Fibroblast of peridontal ligament (primary cell): ENCODE results near the gene CRYBG3.

Source experiments
- DNase-seq: peaks from one replicate; pipeline ENCODE4 v3.0.0-alpha.2; 2010; ENCODE audit errors: extremely low read depth

The CRYBG3 gene

DNA sequence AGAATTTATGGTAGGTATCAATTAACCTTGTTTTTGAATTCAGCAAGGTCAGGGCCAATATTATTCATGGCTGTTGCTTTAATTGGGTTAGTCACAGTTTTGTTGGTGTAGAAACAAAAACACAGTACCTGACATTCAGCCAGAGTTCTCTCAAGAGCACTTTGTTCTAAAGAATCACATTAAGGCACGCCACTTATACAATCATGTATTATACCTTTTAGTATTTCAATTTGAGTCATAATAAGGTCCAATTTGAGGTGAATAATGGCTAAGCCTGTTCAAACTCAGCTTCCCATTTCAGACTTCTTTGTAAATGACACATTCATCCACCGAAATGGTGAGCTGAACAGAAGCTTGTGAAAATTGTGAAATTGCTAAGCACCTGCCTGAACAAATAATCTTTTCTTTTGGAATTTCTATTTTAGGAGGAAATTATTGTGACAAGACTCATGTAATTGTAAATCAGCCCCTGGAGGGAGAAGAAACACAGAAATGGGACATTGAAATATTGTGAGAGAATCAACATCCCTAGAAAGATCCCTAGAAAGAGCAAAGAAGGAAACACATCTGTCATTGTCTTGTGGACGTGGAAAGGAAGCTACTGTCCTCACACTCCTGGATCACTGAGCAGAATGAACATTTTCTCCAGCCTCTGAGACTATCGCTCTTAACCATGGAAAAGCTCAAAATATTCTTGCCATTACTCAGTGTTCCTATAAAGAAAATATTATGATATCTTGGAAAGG is 121.2 kb downstream of the CRYBG3 start:
- no peak for DNase-seq

DNA sequence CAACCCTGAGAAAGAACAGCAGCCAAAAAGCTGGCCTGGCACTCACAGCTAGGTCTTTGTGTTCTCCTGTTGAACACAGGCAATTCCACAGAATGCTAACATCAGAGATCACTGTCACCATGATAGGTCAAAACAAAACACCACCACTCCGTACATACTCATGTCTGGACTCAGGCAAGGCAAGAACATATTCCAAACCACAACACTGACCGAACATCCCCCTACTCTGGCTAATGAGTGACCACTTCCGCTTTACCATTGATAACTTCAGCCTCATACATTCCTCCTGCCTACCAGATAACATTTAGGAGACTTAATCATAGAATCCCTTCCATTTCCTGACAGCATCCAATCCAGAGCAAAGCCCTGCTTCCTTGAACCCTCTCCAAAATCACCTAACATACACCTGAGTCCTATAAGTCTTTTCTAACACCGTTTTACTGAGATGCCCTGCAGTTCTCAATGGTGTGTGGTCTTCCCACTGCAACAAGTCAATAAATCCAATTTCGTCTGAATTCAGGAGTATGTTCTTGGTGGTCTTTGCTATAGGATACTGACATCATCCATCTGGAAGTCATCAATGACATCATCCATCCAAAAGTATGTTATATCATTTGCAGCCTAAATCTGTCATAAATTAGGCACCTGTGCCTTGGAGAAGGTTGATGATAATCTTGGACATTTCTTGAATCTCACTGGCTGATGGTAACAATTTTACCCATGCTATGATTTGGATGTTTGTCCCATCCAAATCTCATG is 126.7 kb downstream of the CRYBG3 start:
- DNase-seq, result no peak

DNA sequence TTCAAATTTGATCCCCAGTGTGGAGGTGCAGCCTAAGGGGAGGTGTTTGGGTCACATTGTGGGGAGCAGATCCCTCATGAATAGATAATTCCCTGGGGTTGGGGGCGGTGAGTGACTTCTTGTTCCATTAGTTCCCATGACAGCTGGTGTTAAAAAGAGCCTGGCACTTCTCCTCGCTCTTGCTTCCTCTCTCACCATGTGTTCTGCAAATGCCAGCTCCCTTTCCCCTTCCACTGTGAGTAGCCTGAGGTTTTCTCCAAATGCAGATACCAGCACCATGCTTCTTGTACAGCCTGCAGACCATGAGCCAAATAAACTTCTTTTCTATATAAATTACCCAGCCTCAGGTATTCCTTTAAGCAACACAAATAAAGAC is 127.3 kb downstream of the CRYBG3 start:
- no peak for DNase-seq

DNA sequence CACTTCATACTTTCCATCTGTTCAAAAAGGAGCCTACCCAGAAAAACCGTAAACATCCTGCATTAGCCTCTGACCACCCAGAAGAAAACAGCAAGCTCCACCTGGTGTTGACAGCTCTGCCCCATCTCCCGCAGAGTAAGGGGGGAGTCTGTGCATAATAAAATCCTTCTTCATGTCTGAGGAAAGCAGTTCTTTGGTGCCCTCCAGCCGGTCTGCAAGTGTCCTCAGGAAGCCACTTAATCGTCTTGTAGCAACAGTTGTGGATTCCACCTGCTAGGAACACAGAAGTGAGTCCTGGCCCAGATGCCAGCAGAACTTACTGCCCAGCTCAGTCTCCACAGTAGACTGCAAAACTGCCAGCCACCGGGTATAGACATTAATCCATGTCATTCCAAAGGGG is 127.9 kb downstream of the CRYBG3 start:
- no peak for DNase-seq

DNA sequence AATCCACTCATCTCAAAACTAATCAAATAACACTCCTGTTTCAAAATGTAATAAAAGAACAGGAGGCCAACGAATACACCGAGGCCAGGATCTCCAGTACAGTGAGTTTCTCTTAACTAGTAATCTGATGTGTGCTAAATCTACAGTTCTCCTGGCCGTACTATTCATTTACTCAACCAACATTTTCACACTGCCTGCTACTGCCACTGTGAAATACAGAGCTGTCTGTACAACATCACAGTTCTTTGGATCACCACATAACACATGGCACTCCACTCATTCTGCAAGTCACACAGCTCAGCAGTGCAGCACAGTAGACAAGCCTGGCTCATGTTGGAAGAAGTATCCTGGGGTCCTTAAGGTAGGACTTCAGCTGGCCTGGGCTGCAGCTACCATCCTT is 128.5 kb downstream of the CRYBG3 start:
- DNase-seq, result no peak

DNA sequence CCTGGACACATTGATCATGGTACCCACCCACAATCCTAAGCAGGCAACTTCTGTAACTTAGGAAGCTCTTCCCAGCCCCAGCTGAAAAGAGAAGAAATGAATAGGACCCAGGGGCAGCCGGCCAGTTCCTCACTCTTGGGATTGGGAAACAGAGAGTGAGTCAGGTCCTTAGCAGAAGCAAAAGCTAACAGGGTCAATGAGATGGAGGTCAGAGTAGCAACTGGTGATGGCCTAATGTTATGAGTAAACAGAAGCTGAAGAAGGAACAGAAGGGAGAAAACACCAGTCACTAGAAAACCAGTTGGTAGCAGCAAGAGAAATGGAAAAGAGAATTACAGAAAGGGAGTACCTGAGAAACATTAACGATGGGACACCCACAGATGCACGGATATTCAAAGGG is 130.5 kb downstream of the CRYBG3 start:
- DNase-seq, result peak; percentile 79

DNA sequence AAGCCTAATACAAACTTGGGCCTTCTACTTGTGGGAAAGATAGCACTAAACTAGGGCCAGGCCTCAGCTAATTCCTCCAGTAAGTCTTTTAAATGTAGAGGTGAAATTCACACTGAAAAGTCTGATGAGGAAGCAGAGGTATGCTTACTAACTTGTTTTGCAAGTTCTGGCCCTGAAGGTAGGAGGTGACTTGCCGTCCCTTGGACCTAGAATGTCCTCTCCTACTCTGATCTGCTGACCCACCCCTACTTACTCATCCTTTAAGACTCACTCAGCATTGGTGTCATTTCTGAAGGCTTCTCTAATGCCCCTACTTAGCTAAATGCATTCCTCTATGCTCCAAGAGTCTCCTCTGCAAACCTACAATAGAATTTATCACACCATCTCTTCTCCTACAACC is 131.1 kb downstream of the CRYBG3 start:
- DNase-seq, result no peak

DNA sequence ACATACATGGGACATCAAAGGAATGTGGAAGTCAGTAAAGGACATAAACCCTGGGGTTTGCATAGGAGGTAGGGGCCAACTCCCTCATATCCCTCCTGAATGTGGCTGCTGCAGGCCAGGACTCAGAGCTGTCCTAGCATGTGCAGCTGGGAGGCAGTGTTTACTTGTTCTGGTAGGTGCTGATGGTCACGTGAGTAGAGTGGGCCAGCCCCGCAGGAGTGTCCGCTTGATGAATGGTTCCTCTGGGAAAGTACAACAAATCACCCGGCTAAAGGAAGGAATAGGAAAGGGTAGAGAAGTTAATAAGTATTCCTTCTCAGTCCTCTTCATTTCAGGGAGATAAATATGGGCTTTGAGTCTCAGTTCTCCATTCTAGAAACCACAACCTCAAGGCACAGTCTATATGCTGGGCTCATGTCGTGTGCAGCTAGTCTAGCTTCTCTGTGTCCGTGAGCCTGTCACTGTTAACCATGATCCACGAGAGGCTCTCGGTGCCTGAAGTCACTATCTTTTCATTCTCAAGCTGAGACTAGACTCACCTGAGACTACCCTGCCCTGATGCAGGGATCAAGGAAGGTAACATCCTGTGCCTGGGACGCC is 132.5 kb downstream of the CRYBG3 start:
- no peak for DNase-seq

DNA sequence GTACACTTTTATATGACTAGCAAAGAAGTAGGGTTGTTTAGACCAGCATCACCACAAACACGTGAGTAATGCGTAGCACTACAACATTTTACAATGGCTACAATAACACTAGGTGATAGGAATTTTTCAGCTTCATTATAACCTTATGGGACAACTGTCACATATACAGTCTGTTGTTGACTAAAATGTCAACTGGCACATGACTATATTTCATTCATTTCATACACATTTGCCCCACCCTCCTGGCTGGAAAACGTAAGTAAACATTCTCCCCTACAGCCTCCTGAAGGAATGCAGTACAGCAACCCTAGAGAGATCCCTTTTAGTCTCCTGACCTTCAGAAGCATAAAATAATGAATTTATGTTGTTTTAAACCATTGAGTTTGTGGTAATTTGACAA is 134.2 kb downstream of the CRYBG3 start:
- no peak for DNase-seq

DNA sequence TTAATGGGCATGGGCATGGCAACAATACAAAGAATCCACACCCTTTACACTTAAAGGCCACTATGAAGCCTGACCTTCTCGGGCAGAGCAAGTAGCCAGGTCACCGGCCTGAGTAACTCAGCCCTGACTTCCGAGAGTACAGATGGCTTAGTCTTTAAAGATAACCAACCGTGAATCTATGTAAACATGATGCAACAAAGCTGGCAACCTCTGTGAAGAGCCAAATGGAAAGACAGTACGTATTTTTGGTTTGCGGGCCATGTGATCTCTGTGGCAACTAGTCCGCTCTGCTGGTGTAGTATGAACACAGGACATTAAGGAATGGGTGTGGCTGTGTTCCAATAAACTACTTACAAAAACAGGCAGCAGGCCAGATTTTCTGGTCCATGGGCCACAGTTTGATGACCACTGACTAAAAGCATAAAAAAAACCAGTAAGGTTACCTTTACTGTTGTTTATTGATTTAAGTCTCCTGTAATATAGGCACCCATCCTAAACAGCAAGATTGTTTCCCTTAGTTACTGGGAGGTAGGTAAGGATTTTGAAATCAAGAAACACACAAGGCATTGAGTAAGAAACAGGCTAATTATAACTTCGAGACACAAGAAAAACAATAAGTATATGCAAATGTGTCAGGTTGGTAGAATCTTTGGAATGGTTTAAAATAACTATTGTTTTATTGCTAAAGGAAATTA is 136.0 kb downstream of the CRYBG3 start:
- no peak for DNase-seq

DNA sequence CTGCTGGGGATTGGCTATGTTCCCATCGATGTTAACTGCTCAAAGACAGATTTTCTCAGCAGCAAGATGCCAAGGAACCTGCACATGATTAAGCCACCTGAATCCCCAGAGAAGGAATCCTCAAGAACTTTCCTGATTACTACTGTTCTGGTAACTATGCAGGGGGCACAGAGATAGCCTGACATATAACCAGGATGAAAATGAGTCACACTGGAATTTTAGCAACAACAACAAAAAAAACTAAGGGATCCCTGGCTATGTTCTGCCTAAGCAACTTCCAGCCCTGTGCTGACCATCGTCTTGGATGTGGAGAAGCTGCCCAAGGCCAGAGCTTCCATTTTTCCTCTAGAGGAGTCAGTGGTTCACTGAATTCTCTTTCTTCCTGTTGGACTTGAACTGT is 136.6 kb downstream of the CRYBG3 start:
- DNase-seq, result peak; percentile 33

DNA sequence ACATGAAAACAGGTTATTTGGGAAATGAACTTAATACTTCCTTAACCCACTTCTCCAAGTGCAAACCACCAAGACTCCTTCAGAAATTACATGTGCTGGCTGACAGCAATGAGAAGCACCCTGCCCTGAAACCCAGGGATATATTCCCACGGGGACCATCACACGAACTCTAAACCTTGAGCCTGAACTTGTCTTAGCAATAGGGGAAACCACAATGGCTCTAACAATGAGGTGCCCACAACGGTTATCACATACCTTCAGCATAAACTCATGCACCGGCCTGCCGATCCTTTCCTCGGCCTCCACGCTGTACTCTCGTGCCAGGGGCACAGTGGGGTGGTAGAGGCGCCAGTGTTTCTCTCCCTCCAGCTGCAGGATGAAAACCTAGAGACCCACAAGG is 137.0 kb downstream of the CRYBG3 start:
- DNase-seq, result no peak

DNA sequence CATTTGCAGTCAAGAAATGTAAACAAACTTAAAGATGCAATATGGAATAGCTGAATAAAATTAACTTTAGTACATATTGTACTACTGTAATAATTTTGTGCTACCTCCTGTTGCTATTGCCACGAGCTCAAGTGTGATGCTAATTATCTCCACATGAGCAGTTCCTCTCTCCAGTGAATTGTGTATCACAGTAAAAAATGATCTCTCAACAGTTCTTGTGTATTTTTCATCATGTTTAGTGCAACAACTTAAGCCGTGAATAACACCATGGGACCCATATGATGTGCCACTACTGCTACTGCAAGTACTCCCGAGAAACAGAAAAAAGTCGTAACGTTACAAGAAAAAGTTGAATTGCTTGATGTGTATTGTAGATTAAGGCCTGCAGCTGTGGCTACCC is 138.1 kb downstream of the CRYBG3 start:
- DNase-seq, result no peak

DNA sequence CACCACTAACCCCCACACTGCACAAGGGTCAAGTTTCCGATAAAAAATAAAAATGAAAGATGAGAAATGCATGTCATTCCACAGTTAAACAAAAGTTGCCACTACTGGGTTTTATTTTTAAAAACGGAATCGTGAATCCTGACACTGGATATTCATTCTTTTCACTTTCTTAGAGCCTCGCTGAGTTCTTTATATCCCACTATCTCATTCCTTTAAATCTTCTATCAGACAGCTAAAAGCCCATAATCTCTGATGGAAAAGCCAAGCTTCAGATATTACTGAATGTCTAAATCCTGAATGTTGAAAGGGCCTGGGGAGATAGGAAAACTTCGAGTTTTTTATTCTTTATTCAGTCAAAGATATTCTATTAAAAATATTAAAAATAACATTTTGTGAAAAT is 138.7 kb downstream of the CRYBG3 start:
- no peak for DNase-seq

DNA sequence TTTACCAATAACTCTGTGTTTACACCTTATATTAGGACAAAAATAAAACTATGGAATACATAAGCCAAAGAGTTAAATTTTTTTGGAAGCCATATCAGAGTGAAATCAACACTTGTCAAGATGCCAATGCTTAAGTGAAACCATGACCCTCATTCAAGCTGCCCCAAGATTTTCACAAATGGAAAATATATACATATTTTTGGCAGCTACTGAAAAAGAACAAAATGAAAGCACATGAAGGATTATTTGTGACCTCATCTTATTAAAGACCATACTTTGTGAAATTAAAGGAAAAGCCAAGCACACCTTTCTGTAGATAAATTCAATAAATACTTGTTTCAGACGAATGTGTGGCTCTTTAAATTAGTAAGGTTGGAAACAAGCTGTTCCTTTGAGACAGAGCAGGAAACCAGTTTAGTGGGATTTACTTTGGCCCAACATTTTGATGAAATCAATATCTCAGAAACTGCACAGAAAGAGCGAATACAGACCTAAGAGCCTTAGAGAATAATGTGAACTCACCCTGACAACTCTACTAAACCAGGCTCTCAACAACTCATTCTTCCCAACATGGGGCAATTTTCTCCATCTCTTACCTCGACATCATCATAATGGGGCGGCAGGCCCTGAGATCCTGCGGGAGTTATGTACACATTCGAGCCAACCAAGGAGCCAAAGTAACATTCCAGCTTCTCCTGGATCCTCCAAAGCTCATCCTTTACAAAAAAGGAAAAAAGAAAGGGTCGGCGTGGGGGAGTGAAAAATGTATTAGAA is 139.4 kb downstream of the CRYBG3 start:
- peak; percentile 75 for DNase-seq

DNA sequence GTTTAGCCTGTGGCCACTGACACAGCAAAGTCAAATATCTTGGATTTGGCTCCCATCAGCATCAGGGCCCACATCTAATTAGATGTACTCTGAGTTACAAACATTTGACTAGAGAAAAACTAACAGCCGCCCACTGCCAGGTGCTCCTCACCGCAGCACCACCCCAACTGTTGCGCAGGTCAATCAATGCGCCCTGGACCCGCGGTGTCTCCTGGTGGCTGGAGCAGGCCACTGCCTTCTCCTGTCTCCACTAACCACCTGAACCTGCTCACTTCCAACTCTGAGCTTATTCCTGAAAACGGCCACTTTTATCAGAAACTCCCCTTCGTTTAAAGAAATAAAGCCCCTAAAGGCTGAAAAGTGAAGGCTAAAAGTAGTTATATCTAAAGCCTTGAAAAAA is 146.2 kb downstream of the CRYBG3 start:
- DNase-seq, result no peak

DNA sequence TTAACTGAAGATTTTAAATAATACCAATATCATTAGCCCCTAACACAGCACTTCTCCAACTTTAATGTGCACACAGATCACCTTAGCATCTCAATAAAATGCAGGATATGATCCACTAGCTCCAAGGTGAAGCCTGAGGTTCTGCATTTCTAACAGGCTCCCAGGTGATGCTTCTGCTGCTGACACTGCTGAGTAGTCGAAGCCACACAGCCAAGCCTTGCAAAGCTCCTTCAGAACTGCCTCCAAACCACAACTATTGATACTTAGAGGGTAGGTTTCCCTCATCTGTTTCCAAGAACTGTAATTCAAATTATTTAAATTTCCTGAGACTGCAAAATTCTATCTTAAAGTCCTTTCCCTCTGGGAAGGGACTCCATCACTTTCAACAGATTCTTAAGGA is 146.6 kb downstream of the CRYBG3 start:
- no peak for DNase-seq

DNA sequence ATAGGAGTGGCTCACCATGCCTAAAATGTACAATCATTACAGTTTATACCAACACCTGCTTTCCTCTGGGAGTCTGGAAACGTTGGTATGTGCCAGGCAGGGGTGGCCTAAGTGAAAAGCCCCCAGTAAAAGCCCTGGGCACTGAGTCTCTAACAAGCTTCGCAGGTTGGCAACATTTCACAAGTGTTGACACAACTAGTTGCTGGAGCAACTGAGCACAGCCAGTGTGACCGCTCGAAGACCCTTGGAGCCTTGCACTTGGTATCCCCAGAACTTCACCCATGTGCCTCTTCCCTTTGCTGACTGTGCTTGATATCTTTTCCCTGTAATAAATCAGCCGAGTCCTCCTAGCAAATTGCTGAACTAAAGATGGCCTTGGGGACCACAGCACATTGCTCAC is 147.7 kb downstream of the CRYBG3 start:
- DNase-seq, result no peak

DNA sequence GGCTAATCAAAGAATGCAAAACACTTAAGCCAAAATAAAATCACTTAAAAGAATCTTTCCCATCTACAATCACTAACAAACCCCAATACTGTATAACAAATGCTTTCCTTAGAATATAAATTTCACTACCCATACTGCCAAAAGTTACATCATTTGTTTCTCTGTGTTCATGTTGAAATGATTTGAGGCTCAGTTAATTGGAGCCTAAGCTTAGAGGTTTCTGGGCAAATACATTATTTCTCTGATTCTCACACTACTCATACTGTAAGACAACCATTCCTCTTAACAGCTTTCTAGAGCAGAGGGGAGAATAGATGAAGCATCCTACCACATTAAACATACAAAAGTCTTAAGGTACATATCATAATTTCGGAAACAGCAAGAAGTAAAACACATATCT is 148.3 kb downstream of the CRYBG3 start:
- peak; percentile 65 for DNase-seq

DNA sequence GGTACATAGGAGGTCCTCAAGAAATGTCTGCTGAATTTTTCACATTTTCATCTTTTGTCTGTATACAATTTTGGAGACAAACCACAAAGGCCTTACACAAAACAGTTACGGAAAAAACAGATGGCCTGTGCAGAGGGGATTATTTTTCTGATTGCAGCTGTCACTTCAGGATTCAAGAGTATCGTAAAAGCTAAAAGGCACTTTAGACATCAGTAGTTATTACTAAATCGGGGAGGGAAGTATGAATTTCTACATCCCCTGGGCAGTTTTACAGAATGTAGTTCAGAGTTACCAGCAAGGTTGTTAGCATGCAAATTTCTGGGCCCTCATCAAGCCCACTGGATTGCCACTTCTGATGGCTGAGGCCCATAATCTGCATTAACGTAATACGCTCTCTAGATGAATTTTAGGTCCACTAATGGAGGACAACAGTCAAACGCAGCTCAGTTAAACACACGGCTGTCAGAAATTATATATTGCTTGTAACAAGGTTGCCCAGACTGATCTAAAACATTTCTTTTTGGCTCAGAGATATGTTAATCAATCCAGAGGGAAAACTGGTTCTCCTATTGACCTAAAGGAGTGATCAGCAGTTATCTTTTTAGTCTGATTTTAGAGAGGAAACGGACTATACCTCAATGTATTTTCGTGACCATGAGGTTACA is 149.3 kb downstream of the CRYBG3 start:
- DNase-seq, result peak; percentile 9
